Measurements from ENCODE around the gene YDJC. TPM values are rescaled to one million over a fixed set of nuclear protein-coding genes. Genes with fewer than 3 reads are reported as not detected.
"Not testable (repeated sequence)": the region's sequence is repeated elsewhere in the genome, so short reads cannot be mapped to it uniquely, and the experiment has no call there.

YDJC gene
- total and polyA plus RNA-seq, 9 of the 15 experiments (the other 6 are each of a cell fraction or from before 2014, with no cell fraction given): 13.5 to 871 (median 164) TPM

GRCh38 chr22:21637450-21637849 is 7.6 kb upstream of the YDJC start:
- H3K4me3 ChIP-seq; ATAC-seq; CTCF ChIA-PET (ENCODE audit: low intra/inter-chr PET ratio); H2AFZ ChIP-seq (ENCODE audit: low read depth, low read length); H3K27me3 ChIP-seq (ENCODE audit: control insufficient read depth in 2 of 2, insufficient read depth in 2 of 2, low read length in 2 of 2); H4K20me1 ChIP-seq (replicated peaks; ENCODE audit: control insufficient read depth, insufficient read depth, low read length); DNase-seq (ENCODE audit: extremely low read depth in 1 of 4, low spot score in 3 of 4); H3K4me2 ChIP-seq (ENCODE audit: insufficient read depth, low read length); H3K27ac ChIP-seq (ENCODE audit: extremely low read depth, low read depth, low read length); H3K36me3 ChIP-seq (ENCODE audit: control insufficient read depth, insufficient read depth, low read length); H3K9me1 ChIP-seq (ENCODE audit: control insufficient read depth, insufficient read depth, low read length); BruUV-seq (replicated peaks); H3K9me3 ChIP-seq (replicated peaks; ENCODE audit: control insufficient read depth, insufficient read depth, low read depth, low read length); H3K9ac ChIP-seq (ENCODE audit: insufficient read depth in 1 of 2, low read depth in 2 of 2, low read length in 2 of 2); FAIRE-seq; TF ChIP-seq JUN (CRISPR knock-in tag; IDR thresholded peaks at IDR 0.05; ENCODE audit: borderline replicate concordance); ATF3 (IDR thresholded peaks at IDR 0.05); JUND (tag; IDR thresholded peaks at IDR 0.05; ENCODE audit: borderline replicate concordance, low read depth, low read length): not testable (repeated sequence)
- TF ChIP-seq JUN (IDR thresholded peaks at IDR 0.05; ENCODE audit: borderline replicate concordance, low read depth, low read length) (0 out of 2 replicates have a peak, but pooled peaks have one; percentile 14), ATF3 (CRISPR knock-in tag; conservative IDR thresholded peaks at IDR 0.05) (peak; percentile 78; the same call in 1 of the 2 replicates), JUND (IDR thresholded peaks at IDR 0.05; ENCODE audit: borderline replicate concordance, low read depth, low read length) (peak; percentile 52; the same call in 1 of the 2 replicates), ZNF384 (IDR thresholded peaks at IDR 0.05; ENCODE audit: low read depth, low read length) (peak; percentile 94), RCOR1 (IDR thresholded peaks at IDR 0.05; ENCODE audit: borderline replicate concordance in 1 of 2, low read depth in 2 of 2, low read length in 2 of 2) (peak in 1 of 2 experiments; percentile 20; a peak in 1 of 4 replicates)
- intact Hi-C loops (cut with micrococcal nuclease) (loop anchor here (10.0 kb wide), 1 partner anchor 917 kb away; the partner anchor contains the start of gene PRAME), in situ Hi-C loops (cut with MboI) (loop anchor here (25.0 kb wide), 1 partner anchor 500 kb away; no protein-coding TSS in a partner anchor)
- peaks cover 26 to 75% of the 10 kb centered on the region in 2 experiments for H3K4me1 ChIP-seq (replicated peaks in 1 of 2; ENCODE audit: control insufficient read depth in 2 of 2, insufficient read depth in 2 of 2, low read length in 2 of 2)
- WGBS (ENCODE audit: insufficient coverage, low coverage, missing lambda C conversion rate): 31% methylated on average over 2 of the region's 2 CpGs
- POLR2A ChIA-PET: interaction anchor here (0.6 to 76.8 kb wide), 8 partner anchors 18 to 648 kb away, joined by 3 to 4622 read pairs (median 4); partner anchors contain the start of genes CCDC116, SDF2L1, TOP3B and YDJC
- H3K79me2 ChIP-seq (ENCODE audit: control insufficient read depth, insufficient read depth, low read length): peaks cover 20% of the 10 kb centered on the region

All from K562 (cell line).